Loucy (cell line): ENCODE data around the gene CAMK1D.

Experiments used
- H2AFZ ChIP-seq: fragments of 200-600 bp; sonication (generic); 2 replicates; pipeline ENCODE4 v1.6.0; 2016; ENCODE audit warnings: antibody characterized with exemption, mild to moderate bottlenecking, low read length, moderate library complexity
- H3F3A ChIP-seq: fragments of 200-600 bp; 2 replicates; pipeline ENCODE4 v1.6.0; 2016; ENCODE audit warnings: antibody characterized with exemption, low read depth, mild to moderate bottlenecking
- H3K27me3 ChIP-seq: fragments of 200-600 bp; sonication (generic); 2 replicates; pipeline ENCODE4 v1.6.1; 2014; ENCODE audit warnings: low read length, mild to moderate bottlenecking; ENCODE audit not compliant: insufficient read depth, poor library complexity, severe bottlenecking
- H3K36me3 ChIP-seq: fragments of 200-600 bp; sonication (generic); 2 replicates; pipeline ENCODE4 v1.6.1; 2016; ENCODE audit warnings: low read length; ENCODE audit not compliant: insufficient read depth
- H3K4me1 ChIP-seq: fragments of 200-600 bp; sonication (generic); 2 replicates; pipeline ENCODE4 v1.5.1; 2014; ENCODE audit warnings: low read length, mild to moderate bottlenecking; ENCODE audit not compliant: insufficient read depth, poor library complexity, severe bottlenecking
- H3K4me2 ChIP-seq: fragments of 200-600 bp; sonication (generic); 2 replicates; pipeline ENCODE4 v1.6.0; 2014; ENCODE audit warnings: antibody characterized with exemption, low read length, low read depth, mild to moderate bottlenecking; ENCODE audit not compliant: poor library complexity, severe bottlenecking
- H3K4me3 ChIP-seq: fragments of 200-600 bp; sonication (generic); 2 replicates; pipeline ENCODE4 v1.5.1; 2014; ENCODE audit warnings: low read length, mild to moderate bottlenecking, mixed read lengths; ENCODE audit not compliant: poor library complexity, severe bottlenecking
- H3K79me2 ChIP-seq: fragments of 200-600 bp; sonication (generic); 2 replicates; pipeline ENCODE4 v1.6.1; 2014; ENCODE audit warnings: low read length; ENCODE audit not compliant: insufficient read depth
- H3K9ac ChIP-seq: fragments of 200-600 bp; sonication (generic); 2 replicates; pipeline ENCODE4 v1.6.0; 2014; ENCODE audit warnings: mild to moderate bottlenecking, low read depth, low read length, moderate library complexity; ENCODE audit not compliant: poor library complexity, severe bottlenecking
- H3K9me2 ChIP-seq: fragments of 200-600 bp; sonication (generic); replicated peaks from 2 replicates; pipeline ENCODE4 v1.6.1; 2016; ENCODE audit warnings: low read depth, low read length, mixed read lengths
- H3K9me3 ChIP-seq: fragments of 200-600 bp; sonication (generic); 2 replicates; pipeline ENCODE4 v1.6.1; 2014; ENCODE audit warnings: mild to moderate bottlenecking, antibody characterized with exemption, low read length, low read depth; ENCODE audit not compliant: insufficient read depth
- H4K20me1 ChIP-seq: fragments of 200-600 bp; sonication (generic); 2 replicates; pipeline ENCODE4 v1.6.0; 2014; ENCODE audit warnings: antibody characterized with exemption, low read length, mild to moderate bottlenecking; ENCODE audit not compliant: insufficient read depth, poor library complexity, severe bottlenecking
- EZH2phosphoT487 ChIP-seq: fragments of 200-600 bp; IDR thresholded peaks from 2 replicates; pipeline ENCODE4 v1.6.1; 2018; ENCODE audit warnings: antibody characterized with exemption, mild to moderate bottlenecking, moderate library complexity, borderline replicate concordance
- TF ChIP-seq, protein P1 (sequence below): fragments of 200-600 bp; sonication (generic); conservative IDR thresholded peaks from 2 replicates; pipeline ENCODE4 v1.5.1; 2014; ENCODE audit warnings: mild to moderate bottlenecking, antibody characterized with exemption, low read length

CAMK1D gene

DNA sequence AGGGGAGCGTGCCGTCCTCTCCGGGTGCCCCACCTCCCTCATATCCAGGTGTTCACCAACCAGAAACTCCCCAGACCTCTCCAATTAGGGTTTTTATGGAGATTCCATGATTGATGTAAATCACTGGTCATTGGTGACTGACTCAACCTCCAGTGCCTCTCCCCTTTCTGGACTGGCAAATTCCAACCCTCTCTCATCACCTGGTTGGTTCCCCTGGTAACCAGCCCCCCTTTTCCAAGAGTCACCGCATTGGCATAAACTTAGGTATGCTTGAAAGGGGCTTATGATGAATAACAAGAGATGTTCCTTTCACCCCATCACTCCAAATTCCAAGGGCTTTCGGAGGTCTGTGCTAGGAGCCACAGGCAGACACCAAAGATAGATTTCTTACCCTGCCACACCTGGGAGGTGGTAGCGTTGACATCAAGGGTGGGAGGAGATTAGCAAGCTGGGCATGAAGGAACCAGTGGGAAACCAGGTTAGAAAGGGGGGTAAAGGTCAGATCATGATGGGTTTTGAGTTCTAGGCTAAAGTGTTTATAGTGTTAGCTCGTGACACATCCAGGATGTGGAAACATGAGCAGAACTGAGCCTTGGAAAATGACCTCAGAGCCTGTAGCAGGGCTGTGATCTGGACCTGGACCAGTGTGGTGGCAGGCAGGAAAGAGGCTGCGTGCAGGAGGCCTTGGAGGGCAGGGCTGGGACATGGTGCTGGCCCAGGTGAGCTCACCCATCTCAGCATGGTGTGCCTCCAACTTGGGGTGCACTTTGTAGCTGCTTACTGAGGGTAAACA, 45.1 kb downstream of the CAMK1D start:
- Histone ChIP-seq H3K4me2 (no peak overlapping the region), H3F3A (no peaks in the 10 kb centered on the region), H3K36me3 (no peaks in the 10 kb centered on the region), H3K79me2 (no peaks in the 10 kb centered on the region), H3K9me2 (no peaks in the 10 kb centered on the region), H3K27me3 (no peaks in the 10 kb centered on the region), H3K4me1 (no peaks in the 10 kb centered on the region), H2AFZ (no peak overlapping the region), H4K20me1 (no peaks in the 10 kb centered on the region), H3K4me3 (no peak overlapping the region), H3K9ac (no peak overlapping the region), H3K9me3 (no peaks in the 10 kb centered on the region)
- no peak for TF ChIP-seq EZH2phosphoT487
- TF ChIP-seq, protein P1, sequence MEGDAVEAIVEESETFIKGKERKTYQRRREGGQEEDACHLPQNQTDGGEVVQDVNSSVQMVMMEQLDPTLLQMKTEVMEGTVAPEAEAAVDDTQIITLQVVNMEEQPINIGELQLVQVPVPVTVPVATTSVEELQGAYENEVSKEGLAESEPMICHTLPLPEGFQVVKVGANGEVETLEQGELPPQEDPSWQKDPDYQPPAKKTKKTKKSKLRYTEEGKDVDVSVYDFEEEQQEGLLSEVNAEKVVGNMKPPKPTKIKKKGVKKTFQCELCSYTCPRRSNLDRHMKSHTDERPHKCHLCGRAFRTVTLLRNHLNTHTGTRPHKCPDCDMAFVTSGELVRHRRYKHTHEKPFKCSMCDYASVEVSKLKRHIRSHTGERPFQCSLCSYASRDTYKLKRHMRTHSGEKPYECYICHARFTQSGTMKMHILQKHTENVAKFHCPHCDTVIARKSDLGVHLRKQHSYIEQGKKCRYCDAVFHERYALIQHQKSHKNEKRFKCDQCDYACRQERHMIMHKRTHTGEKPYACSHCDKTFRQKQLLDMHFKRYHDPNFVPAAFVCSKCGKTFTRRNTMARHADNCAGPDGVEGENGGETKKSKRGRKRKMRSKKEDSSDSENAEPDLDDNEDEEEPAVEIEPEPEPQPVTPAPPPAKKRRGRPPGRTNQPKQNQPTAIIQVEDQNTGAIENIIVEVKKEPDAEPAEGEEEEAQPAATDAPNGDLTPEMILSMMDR = no peak

DNA sequence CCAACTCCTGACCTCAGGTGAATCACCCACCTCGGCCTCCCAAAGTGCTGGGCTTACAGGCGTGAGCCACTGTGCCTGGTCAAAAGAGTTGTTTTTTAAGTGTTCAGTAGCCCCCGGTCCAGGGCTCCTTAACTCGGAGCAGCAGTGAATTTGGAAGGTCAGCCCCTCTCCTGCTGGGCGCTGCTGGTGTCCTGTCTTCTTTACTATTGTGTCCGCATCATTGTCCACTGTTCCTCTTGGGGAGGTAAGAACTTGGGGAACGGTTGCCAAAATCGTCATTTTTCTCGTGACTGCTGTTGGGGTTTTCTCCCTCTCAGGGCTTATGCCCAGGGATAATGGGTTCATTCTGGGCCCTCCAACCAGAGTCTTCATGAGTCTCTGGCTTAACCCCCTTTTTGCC, 46.7 kb downstream of the CAMK1D start:
- no peaks in the 10 kb centered on the region for H4K20me1 ChIP-seq
- no peak overlapping the region for H3K4me3 ChIP-seq
- H3K27me3 ChIP-seq = no peaks in the 10 kb centered on the region
- H3K4me1 ChIP-seq = no peaks in the 10 kb centered on the region
- H3K4me2 ChIP-seq = no peak overlapping the region
- H3K9me3 ChIP-seq = no peaks in the 10 kb centered on the region
- H3K79me2 ChIP-seq = no peaks in the 10 kb centered on the region
- TF ChIP-seq, protein P1 = no peak
- no peak for TF ChIP-seq EZH2phosphoT487
- H3K36me3 ChIP-seq = no peaks in the 10 kb centered on the region
- H3K9me2 ChIP-seq = no peaks in the 10 kb centered on the region
- H3K9ac ChIP-seq = no peak overlapping the region
- H2AFZ ChIP-seq = no peak overlapping the region
- no peaks in the 10 kb centered on the region for H3F3A ChIP-seq

- H3K4me2 ChIP-seq = no peak overlapping the region
Measured at GRCh38 chr10:12396567-12396966, 47.2 kb downstream of the CAMK1D start.

More at GRCh38 chr10:12396567-12396966, 47.2 kb downstream of the CAMK1D start:
- Histone ChIP-seq H3K27me3 (no peaks in the 10 kb centered on the region), H3K36me3 (no peaks in the 10 kb centered on the region), H3K9me3 (no peaks in the 10 kb centered on the region), H2AFZ (no peak overlapping the region), H3K9ac (no peak overlapping the region), H3K9me2 (no peaks in the 10 kb centered on the region), H3F3A (no peaks in the 10 kb centered on the region), H3K79me2 (no peaks in the 10 kb centered on the region), H3K4me3 (no peak overlapping the region), H3K4me1 (no peaks in the 10 kb centered on the region), H4K20me1 (no peaks in the 10 kb centered on the region)
- no peak for TF ChIP-seq EZH2phosphoT487
- TF ChIP-seq, protein P1 = no peak
